ENCODE results near the gene CPN1. TPM values are rescaled to one million over a fixed set of nuclear protein-coding genes. Genes with fewer than 3 reads are reported as not detected.

Gene CPN1
- total RNA-seq, 1 donor from 2014 or later = not detected

DNA sequence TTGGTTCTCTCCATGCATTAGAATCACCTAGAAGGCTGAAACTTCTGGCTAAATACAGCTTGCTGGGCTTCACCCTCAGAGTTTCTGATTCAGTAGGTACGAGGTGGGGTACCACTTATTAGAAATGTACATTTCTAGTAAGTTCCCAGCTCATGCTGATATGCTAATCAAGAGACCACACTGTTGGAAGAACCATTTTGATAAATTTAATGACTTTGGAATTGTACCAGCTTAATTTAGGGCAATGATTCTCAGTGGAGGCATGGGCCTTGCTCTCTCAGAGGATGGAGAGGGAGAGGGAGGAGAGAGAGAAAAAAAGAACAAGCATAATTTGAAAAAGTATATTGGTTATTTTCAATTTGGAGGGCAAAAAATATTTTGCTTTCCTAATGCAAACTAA, 20.3 kb downstream of the CPN1 start:
- Mint-ChIP-seq H3K4me1 (ENCODE audit: unreplicated experiment) (no peaks in the 10 kb centered on the region), H3K36me3 (no peaks in the 10 kb centered on the region), H3K27ac (no peak overlapping the region), H3K9me3 (no peaks in the 10 kb centered on the region), H3K4me3 (no peak overlapping the region), H3K27me3 (peaks cover 3% of the 10 kb centered on the region)
- no peak for DNase-seq (ENCODE audit: extremely low spot score, unreplicated experiment)
- TF ChIP-seq, protein P1, sequence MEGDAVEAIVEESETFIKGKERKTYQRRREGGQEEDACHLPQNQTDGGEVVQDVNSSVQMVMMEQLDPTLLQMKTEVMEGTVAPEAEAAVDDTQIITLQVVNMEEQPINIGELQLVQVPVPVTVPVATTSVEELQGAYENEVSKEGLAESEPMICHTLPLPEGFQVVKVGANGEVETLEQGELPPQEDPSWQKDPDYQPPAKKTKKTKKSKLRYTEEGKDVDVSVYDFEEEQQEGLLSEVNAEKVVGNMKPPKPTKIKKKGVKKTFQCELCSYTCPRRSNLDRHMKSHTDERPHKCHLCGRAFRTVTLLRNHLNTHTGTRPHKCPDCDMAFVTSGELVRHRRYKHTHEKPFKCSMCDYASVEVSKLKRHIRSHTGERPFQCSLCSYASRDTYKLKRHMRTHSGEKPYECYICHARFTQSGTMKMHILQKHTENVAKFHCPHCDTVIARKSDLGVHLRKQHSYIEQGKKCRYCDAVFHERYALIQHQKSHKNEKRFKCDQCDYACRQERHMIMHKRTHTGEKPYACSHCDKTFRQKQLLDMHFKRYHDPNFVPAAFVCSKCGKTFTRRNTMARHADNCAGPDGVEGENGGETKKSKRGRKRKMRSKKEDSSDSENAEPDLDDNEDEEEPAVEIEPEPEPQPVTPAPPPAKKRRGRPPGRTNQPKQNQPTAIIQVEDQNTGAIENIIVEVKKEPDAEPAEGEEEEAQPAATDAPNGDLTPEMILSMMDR (conservative IDR thresholded peaks at IDR 0.05) = no peak

DNA sequence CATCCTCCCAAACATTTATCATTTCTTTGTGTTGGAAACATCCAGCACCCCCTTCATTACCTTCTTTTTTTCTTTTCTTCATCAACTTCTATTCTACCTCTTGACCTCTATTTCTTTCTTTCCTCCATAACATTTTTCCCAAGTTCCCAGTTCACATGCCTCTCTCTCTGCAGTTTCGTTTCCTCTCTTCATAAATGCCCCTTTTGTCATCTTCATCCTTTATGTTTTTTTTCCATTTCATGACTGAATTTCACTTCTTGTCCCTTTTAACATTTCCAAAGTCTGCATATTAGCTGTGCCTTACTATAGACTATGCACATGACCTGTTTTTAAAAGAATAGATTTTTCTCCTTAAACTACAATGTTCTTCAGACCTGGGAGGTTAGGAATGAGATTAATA, 23.7 kb downstream of the CPN1 start:
- Mint-ChIP-seq H3K4me3 (no peak overlapping the region), H3K36me3 (no peaks in the 10 kb centered on the region), H3K27me3 (peaks cover 9% of the 10 kb centered on the region), H3K27ac (no peak overlapping the region), H3K9me3 (no peaks in the 10 kb centered on the region), H3K4me1 (ENCODE audit: unreplicated experiment) (no peaks in the 10 kb centered on the region)
- DNase-seq (ENCODE audit: extremely low spot score, unreplicated experiment) = no peak
- TF ChIP-seq, protein P1 (conservative IDR thresholded peaks at IDR 0.05) = no peak

DNA sequence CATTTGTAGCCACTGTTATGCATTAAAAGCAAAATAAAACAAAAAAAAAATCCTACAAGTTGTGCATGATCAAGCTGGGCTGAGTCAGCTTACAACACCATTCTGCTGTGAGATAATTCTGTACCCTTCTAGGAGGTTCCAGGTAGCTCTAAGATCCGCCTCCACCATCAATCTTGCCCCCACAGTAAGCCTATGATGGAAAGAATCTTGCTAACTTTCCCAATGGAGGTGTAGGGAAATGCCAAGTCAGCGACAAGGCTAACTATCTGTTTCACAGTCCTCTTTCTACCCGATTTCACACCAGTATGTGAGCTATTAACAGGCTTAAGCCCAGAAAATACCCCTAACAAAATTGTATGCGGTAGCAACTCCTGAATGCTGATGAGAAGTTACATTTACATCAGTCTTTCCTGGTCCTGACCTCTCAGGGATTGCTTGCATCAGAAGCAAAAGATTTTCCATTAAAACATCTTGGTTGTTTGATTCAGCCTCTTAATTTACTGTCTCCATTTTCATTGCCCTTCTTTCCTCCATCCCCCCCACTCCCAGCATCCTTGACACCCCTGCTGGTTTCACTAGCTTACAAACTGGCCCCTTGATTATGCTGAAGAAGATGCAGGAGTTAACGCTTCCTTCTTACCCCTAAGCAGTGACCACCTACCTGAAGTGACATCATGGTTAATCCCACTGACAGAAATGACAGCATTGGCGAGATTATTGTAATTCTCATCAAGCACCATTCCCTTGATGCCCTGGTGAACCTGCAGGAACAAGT, 27.8 kb downstream of the CPN1 start:
- no peak overlapping the region for H3K4me3 Mint-ChIP-seq
- no peaks in the 10 kb centered on the region for H3K9me3 Mint-ChIP-seq
- H3K36me3 Mint-ChIP-seq = no peaks in the 10 kb centered on the region
- DNase-seq (ENCODE audit: extremely low spot score, unreplicated experiment) = no peak
- H3K4me1 Mint-ChIP-seq (ENCODE audit: unreplicated experiment) = no peaks in the 10 kb centered on the region
- H3K27ac Mint-ChIP-seq = no peak overlapping the region
- peaks cover 9% of the 10 kb centered on the region for H3K27me3 Mint-ChIP-seq
- TF ChIP-seq, protein P1 (conservative IDR thresholded peaks at IDR 0.05) = no peak

DNA sequence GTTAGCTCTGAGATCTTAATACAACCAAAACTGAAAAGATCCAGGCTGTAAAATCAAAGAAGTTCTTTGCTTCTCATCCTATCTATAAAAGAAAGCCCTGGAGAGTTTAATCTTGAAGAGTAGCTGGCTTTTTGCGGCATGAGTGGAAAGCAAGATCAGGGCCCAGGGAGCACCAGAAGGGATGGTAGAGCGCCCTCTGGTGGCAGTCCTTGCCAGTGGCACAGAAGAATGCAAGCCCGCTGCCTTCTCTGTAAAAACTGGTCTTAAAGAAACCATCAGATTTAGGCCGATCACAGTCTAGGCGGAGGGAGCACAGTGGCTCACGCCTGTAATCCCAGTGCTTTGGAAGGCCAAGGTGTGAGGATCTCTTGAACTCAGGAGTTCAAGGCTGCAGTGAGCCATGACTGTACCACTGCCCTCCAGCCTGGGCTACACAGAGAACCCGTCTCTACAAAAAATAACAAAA, 35.6 kb downstream of the CPN1 start:
- Mint-ChIP-seq H3K4me3 (no peak overlapping the region), H3K27me3 (no peaks in the 10 kb centered on the region), H3K36me3 (no peaks in the 10 kb centered on the region), H3K4me1 (ENCODE audit: unreplicated experiment) (peaks cover 13% of the 10 kb centered on the region), H3K27ac (no peak overlapping the region), H3K9me3 (no peaks in the 10 kb centered on the region)
- peak; percentile 91 for DNase-seq (ENCODE audit: extremely low spot score, unreplicated experiment)
- TF ChIP-seq, protein P1 (conservative IDR thresholded peaks at IDR 0.05) = peak; percentile 98

DNA sequence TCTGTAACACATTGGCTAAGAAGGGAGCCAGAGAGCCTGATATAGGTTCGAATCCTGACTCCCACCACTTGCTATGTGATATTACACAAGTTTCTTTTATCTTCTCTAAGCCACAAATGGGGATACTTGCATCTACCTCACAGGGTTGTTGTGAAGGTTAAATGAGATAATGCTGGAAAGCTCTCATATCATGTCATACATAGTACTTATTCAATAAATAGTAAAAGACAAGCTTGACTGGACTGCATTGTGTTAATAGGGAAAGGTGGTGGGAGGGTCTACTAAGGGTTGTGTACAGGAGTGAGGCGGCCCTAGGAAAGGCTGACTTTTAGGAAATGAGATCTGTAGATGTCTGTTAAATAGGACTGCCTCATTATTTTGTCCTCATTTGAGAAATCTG, 36.1 kb downstream of the CPN1 start:
- no peaks in the 10 kb centered on the region for H3K36me3 Mint-ChIP-seq
- peaks cover 13% of the 10 kb centered on the region for H3K4me1 Mint-ChIP-seq (ENCODE audit: unreplicated experiment)
- TF ChIP-seq, protein P1 (conservative IDR thresholded peaks at IDR 0.05) = no peak
- H3K27ac Mint-ChIP-seq = no peak overlapping the region
- no peak for DNase-seq (ENCODE audit: extremely low spot score, unreplicated experiment)
- H3K27me3 Mint-ChIP-seq = no peaks in the 10 kb centered on the region
- H3K4me3 Mint-ChIP-seq = no peak overlapping the region
- no peaks in the 10 kb centered on the region for H3K9me3 Mint-ChIP-seq

All from type B pancreatic cell (in vitro differentiated cells).